Mucosa of rectum (tissue), 2 donors: ENCODE data around the gene DCAF17.
"Not testable (repeated sequence)": the region's sequence is repeated elsewhere in the genome, so short reads cannot be mapped to it uniquely, and the experiment has no call there.

Source experiments
- H3K27ac ChIP-seq, 2 donors: one replicate each; pipeline ENCODE4 v1.7.0; 2013; ENCODE audit warnings: inconsistent platforms in 2 of 2, low read depth in 2 of 2, low read length in 2 of 2
- H3K27me3 ChIP-seq, 2 donors: one replicate each; pipeline ENCODE4 v1.7.0; 2013; ENCODE audit warnings: low read length in 2 of 2; ENCODE audit not compliant: control insufficient read depth in 2 of 2, insufficient read depth in 2 of 2
- H3K36me3 ChIP-seq, 2 donors: one replicate each; pipeline ENCODE4 v1.7.0; 2013; ENCODE audit warnings: low read length in 2 of 2; ENCODE audit not compliant: control insufficient read depth in 2 of 2, insufficient read depth in 2 of 2
- H3K4me1 ChIP-seq, 2 donors: one replicate each; pipeline ENCODE4 v1.7.0; 2013; ENCODE audit warnings: low read length in 2 of 2, mild to moderate bottlenecking in 1 of 2; ENCODE audit not compliant: control insufficient read depth in 2 of 2, insufficient read depth in 2 of 2
- H3K4me3 ChIP-seq, 2 donors: one replicate each; pipeline ENCODE4 v1.7.0; 2013; ENCODE audit warnings: low read length in 2 of 2
- H3K9ac ChIP-seq, 2 donors: one replicate each; pipeline ENCODE4 v1.7.0; 2013; ENCODE audit warnings: low read length in 2 of 2, low read depth in 1 of 2, mild to moderate bottlenecking in 1 of 2
- H3K9me3 ChIP-seq, 2 donors: one replicate each; pipeline ENCODE4 v1.7.0; 2013; ENCODE audit warnings: low read length in 2 of 2; ENCODE audit not compliant: control insufficient read depth in 2 of 2
- donor health status: healthy.
- donor health status: Normal muscosa, but diverticular disease.

Gene DCAF17

GRCh38 chr2:171522052-171522787 is 88.2 kb downstream of the DCAF17 start, which contains the start of gene CYBRD1:
CYBRD1 (plus strand) TSS chr2:171522474; CDS start chr2:171522546, 72 bp downstream.
- peak within 1 kb of the TSS; percentile 78 to 82 for H3K27ac ChIP-seq
- H3K36me3 ChIP-seq = no peaks in the 10 kb centered on the region
- peak within 1 kb of the TSS; percentile 81 to 90 for H3K4me3 ChIP-seq
- H3K27me3 ChIP-seq = no peaks in the 10 kb centered on the region
- H3K9ac ChIP-seq = peak within 1 kb of the TSS; percentile 63 to 81
- H3K4me1 ChIP-seq = peaks cover 0 to 14% of the 10 kb centered on the region in 2 donors
- no peaks in the 10 kb centered on the region for H3K9me3 ChIP-seq

- Histone ChIP-seq H3K27ac (peak overlapping the region; percentile 78 to 82), H3K9ac (peak overlapping the region; percentile 63 to 81), H3K36me3 (no peaks in the 10 kb centered on the region), H3K27me3 (no peaks in the 10 kb centered on the region), H3K9me3 (no peaks in the 10 kb centered on the region), H3K4me1 (peaks cover 0 to 14% of the 10 kb centered on the region in 2 donors), H3K4me3 (peak overlapping the region; percentile 81 to 90)
Observed at GRCh38 chr2:171522788-171523087, 88.7 kb downstream of the DCAF17 start.

DNA sequence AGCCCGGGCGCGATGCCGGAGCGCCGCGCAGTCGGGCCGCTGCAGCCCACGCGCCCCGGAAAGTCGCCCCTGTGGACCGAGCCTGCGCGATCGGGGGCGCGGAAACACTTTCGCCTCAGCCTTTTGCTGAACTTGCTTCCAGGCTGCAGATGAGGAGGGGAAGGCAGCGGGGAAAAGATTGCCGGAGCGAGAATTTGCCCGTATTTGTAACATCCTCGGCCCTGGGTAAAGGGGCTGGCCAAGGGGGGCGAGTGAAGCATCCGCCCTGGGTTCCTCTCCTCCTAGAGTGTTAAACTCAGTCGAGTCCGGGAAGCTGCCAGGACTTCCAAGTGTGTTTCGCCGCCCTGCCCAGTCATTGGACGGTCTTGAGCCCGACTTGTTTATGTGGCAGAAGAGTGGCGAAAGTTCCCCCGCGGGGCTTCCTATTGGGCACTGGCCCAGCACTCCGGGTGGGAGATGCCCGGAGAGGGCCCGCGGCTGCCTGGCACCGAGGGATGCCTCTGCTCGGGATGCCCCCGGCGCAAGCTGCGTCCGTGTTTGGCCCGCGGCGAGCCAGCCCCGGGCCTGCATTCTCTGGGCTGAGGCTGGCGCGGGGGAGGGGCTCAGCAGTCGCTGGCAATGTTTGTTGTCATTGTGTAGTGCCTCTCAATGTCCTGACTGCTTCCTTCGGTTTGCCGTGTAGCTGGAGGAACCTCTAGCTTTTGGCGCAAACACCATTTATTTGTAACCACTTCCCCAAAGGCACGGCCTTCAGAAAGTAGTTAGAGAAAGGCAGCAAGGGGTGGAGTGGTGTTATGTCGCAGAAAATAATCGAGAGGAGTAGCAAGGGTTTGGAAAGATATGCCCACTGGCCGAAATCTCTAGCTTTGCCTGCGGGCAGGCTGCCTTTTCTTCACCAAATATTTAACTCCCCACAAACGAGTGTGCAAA is 89.3 kb downstream of the DCAF17 start:
- H3K36me3 ChIP-seq = no peaks in the 10 kb centered on the region
- peak overlapping the region; percentile 63 to 81 for H3K9ac ChIP-seq
- H3K4me1 ChIP-seq = peaks cover 0 to 14% of the 10 kb centered on the region in 2 donors
- H3K4me3 ChIP-seq = peak overlapping the region; percentile 81 to 90
- H3K9me3 ChIP-seq = no peaks in the 10 kb centered on the region
- no peaks in the 10 kb centered on the region for H3K27me3 ChIP-seq
- H3K27ac ChIP-seq = peak overlapping the region; percentile 78 to 82

DNA sequence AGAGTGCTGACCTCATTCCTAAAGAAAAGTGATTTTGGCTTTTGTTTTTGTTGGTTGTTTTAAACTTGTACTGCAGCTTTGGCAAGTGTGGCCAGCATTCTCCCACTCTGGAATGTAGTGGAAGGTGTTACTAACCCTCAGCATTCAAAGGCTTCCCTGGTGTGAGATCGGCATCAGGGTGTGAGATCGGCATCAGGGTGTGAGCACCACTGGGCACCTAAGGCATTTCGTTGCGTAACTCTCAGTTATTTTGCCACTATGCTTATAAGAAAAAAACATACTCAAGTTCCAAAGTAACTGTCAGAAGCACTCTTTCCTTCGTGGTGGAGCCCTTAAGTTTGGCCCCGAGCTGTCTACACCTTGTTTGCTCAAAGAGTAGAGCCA is 90.0 kb downstream of the DCAF17 start:
- peak overlapping the region; percentile 81 to 90 for H3K4me3 ChIP-seq
- H3K27me3 ChIP-seq = no peaks in the 10 kb centered on the region
- peaks cover 0 to 14% of the 10 kb centered on the region in 2 donors for H3K4me1 ChIP-seq
- H3K9ac ChIP-seq = peak overlapping the region; percentile 63 to 81
- H3K36me3 ChIP-seq = no peaks in the 10 kb centered on the region
- H3K9me3 ChIP-seq = no peaks in the 10 kb centered on the region
- H3K27ac ChIP-seq = peak overlapping the region; percentile 78 to 82

DNA sequence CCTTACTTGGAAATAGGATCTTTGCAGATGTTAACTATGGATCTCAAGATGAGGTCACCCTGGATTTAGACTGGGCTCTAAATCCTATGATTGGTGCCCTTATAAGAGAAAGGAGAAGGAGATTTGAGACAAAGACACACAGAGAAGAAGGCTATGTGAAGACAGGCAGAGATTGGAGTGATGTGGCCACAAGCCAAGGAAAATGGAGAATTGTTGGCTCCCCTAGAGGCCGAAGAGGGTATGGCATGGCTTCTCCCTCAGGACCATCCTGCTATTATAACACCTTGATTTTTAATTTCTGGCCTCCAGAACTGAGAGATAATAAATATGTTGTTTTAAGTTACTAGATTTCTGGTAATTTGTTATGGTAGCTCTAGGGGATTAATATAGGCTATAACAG is 95.9 kb downstream of the DCAF17 start:
- H3K9me3 ChIP-seq = no peaks in the 10 kb centered on the region
- no peaks in the 10 kb centered on the region for H3K4me1 ChIP-seq
- no peaks in the 10 kb centered on the region for H3K27me3 ChIP-seq
- H3K27ac ChIP-seq = no peak overlapping the region
- H3K36me3 ChIP-seq = no peaks in the 10 kb centered on the region
- H3K9ac ChIP-seq = no peak overlapping the region
- no peak overlapping the region for H3K4me3 ChIP-seq

GRCh38 chr2:171530378-171530777 is 96.4 kb downstream of the DCAF17 start:
- Histone ChIP-seq H3K4me1 (no peaks in the 10 kb centered on the region), H3K27ac (no peak overlapping the region), H3K9ac (no peak overlapping the region), H3K36me3 (no peaks in the 10 kb centered on the region), H3K4me3 (no peak overlapping the region), H3K9me3 (no peaks in the 10 kb centered on the region), H3K27me3 (no peaks in the 10 kb centered on the region)

DNA sequence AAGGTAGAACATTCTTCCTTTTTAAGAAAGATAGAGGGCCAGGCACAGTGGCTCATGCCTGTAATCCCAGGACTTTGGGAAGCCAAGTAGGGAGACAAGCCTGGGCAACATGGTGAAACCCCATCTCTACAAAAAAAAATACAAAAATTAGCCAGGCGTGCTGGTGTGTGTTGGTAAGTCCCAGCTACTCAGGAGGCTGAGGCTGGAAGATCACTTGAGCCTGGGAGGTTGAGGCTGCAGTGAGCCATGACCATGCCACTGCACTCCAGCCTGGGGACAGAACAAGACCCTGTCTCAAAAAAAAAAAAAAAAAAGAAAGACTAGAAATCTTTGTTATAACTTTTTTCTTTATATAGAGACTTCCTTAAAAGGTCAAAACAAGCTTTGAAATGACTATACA is 96.8 kb downstream of the DCAF17 start:
- H3K9ac ChIP-seq, H3K4me1 ChIP-seq, H3K27me3 ChIP-seq, H3K9me3 ChIP-seq, H3K4me3 ChIP-seq, H3K36me3 ChIP-seq, H3K27ac ChIP-seq: not testable (repeated sequence)

GRCh38 chr2:171531291-171531690 is 97.3 kb downstream of the DCAF17 start:
- Histone ChIP-seq H3K4me3 (no peak overlapping the region), H3K27ac (peak overlapping the region in 1 of 2 donors; percentile 13), H3K4me1 (no peaks in the 10 kb centered on the region), H3K9me3 (no peaks in the 10 kb centered on the region), H3K36me3 (no peaks in the 10 kb centered on the region), H3K27me3 (no peaks in the 10 kb centered on the region), H3K9ac (no peak overlapping the region)

DNA sequence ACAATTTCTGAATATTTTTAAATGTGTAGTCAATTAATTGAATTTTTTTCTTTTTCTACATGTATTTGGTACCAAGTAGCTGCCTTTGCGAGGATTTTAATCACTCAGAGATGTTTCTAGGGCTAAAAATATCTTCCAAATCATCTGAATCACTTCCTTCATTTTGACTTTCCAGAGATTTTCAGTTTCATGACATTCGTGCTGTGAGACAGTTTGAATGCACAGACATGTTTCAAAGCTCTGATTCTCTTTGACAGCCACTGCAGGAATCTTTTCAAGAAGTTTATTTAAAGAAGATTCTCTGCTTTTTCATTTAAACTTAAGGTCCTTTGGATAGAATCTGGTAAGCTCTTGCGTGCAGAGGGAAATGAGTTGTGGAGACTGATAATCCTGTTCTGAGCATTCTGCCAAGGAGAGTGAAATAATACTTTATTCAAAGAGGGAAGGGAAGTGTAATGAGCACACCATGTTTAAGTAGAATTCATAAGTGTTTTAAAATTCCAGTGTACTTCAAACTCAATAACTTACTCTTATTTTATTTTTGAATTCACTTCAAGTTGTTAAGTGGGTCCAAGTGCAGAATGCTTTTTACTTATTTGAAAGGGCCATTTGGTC is 97.9 kb downstream of the DCAF17 start:
- Histone ChIP-seq H3K9ac (no peak overlapping the region), H3K4me1 (no peaks in the 10 kb centered on the region), H3K9me3 (no peaks in the 10 kb centered on the region), H3K4me3 (no peak overlapping the region), H3K27me3 (no peaks in the 10 kb centered on the region), H3K27ac (no peak overlapping the region), H3K36me3 (no peaks in the 10 kb centered on the region)

GRCh38 chr2:171533331-171533730 is 99.3 kb downstream of the DCAF17 start:
- Histone ChIP-seq H3K27me3 (no peaks in the 10 kb centered on the region), H3K36me3 (no peaks in the 10 kb centered on the region), H3K4me1 (no peaks in the 10 kb centered on the region), H3K9ac (no peak overlapping the region), H3K9me3 (no peaks in the 10 kb centered on the region), H3K4me3 (no peak overlapping the region), H3K27ac (no peak overlapping the region)
